Keratinocyte (primary cell): ENCODE results near the gene FANCC. TPM values are rescaled to one million over a fixed set of nuclear protein-coding genes. Genes with fewer than 3 reads are reported as not detected.
A peak's percentile ranks its signal among the peaks of the same experiment; 100 is the strongest.

Experiments used
- DNase-seq: peaks from one replicate; pipeline ENCODE4 v3.0.0-alpha.2; 2011; ENCODE audit warnings: low read depth, missing footprints, low spot score
- FAIRE-seq: peaks from 2 replicates; lab custom pipeline; 2011; peaks lifted over from hg19 to GRCh38; lab: Jason Lieb, UNC
- H2AFZ ChIP-seq: 2 replicates; pipeline ENCODE4 v1.6.0; 2012; ENCODE audit warnings: low read length, control low read depth, inconsistent platforms; ENCODE audit not compliant: control insufficient read depth
- H3K27ac ChIP-seq: 2 replicates; pipeline ENCODE4 v1.5.1; 2011; ENCODE audit warnings: low read length; ENCODE audit not compliant: control insufficient read depth, insufficient read depth
- H3K27me3 ChIP-seq: 3 replicates; pipeline ENCODE4 v1.6.0; 2011; ENCODE audit warnings: low read length; ENCODE audit not compliant: control insufficient read depth, insufficient read depth; ENCODE audit errors: extremely low read depth
- H3K36me3 ChIP-seq, 2 experiments: 2 replicates in 1 of 2; 3 replicates in 1 of 2; pipeline ENCODE4 v1.5.1; 2011; ENCODE audit warnings: low read length in 2 of 2, mild to moderate bottlenecking in 1 of 2; ENCODE audit not compliant: control insufficient read depth in 2 of 2, insufficient read depth in 2 of 2; ENCODE audit errors: extremely low read depth in 1 of 2
- H3K4me1 ChIP-seq: 3 replicates; pipeline ENCODE4 v1.5.1; 2011; ENCODE audit warnings: low read length; ENCODE audit not compliant: control insufficient read depth, insufficient read depth; ENCODE audit errors: extremely low read depth
- H3K4me2 ChIP-seq: 3 replicates; pipeline ENCODE4 v1.6.0; 2011; ENCODE audit warnings: low read depth, low read length; ENCODE audit not compliant: control insufficient read depth, insufficient read depth; ENCODE audit errors: extremely low read depth
- H3K4me3 ChIP-seq, 3 experiments: fragments of 200-600 bp in 1 of 3; sonication (generic) in 1 of 3; 2 replicates in 2 of 3; 3 replicates in 1 of 3; pipeline ENCODE4 v1.5.1; 2011 to 2016; ENCODE audit warnings: low read length in 3 of 3, mild to moderate bottlenecking in 3 of 3, control low read depth in 2 of 3, inconsistent platforms in 1 of 3, low read depth in 1 of 3, mixed read lengths in 1 of 3, mixed run types in 1 of 3, moderate library complexity in 1 of 3; ENCODE audit not compliant: control insufficient read depth in 2 of 3, insufficient read depth in 2 of 3; ENCODE audit errors: extremely low read depth in 1 of 3
- H3K79me2 ChIP-seq: 2 replicates; pipeline ENCODE4 v1.6.0; 2012; ENCODE audit warnings: low read length; ENCODE audit not compliant: control insufficient read depth, insufficient read depth
- H3K9ac ChIP-seq: 3 replicates; pipeline ENCODE4 v1.6.0; 2011; ENCODE audit warnings: low read length; ENCODE audit not compliant: control insufficient read depth, insufficient read depth; ENCODE audit errors: extremely low read depth
- H3K9me1 ChIP-seq: 3 replicates; pipeline ENCODE4 v1.6.0; 2011; ENCODE audit warnings: low read length; ENCODE audit not compliant: control insufficient read depth, insufficient read depth; ENCODE audit errors: extremely low read depth
- H3K9me3 ChIP-seq: 2 replicates; pipeline ENCODE4 v1.5.1; 2012; ENCODE audit warnings: low read depth, low read length; ENCODE audit not compliant: control insufficient read depth
- H4K20me1 ChIP-seq: 3 replicates; pipeline ENCODE4 v1.6.0; 2011; ENCODE audit warnings: low read length; ENCODE audit not compliant: control insufficient read depth, insufficient read depth; ENCODE audit errors: extremely low read depth
- EZH2 ChIP-seq: IDR thresholded peaks from one replicate; pipeline ENCODE4 v1.6.1; 2012; ENCODE audit warnings: inconsistent platforms, mild to moderate bottlenecking, low read length, moderate library complexity
- dilution Hi-C: fragments of 300-500 bp; cut with MboI; formaldehyde crosslinking; loops from one replicate; pipeline ENCODE4 v1.7.0; 2020; ENCODE audit warnings: low sequenced_read_pairs; ENCODE audit not compliant: extremely low pct_ligation_motif_present
- polyA plus RNA-seq, 5 experiments: library from polyadenylated mRNA; depleted of rRNA in 3 of 5; stranded (reverse) in 3 of 5; stranded (forward) in 1 of 5; unstranded in 1 of 5; fragments of >200 nt; gene quantifications; 1 replicate in 1 of 5; 2 replicates in 3 of 5; 3 replicates in 1 of 5; pipeline versions ENCODE4 v1.2.1 to v1.2.3, GENCODE V29; 2011 to 2012; ENCODE audit warnings: missing spikeins in 2 of 5, low read depth in 1 of 5, low replicate concordance in 1 of 5
- small RNA-seq, 3 experiments: library from RNA; depleted of rRNA; stranded (forward); fragments of <200 nt; gene quantifications; one replicate each; pipeline ENCODE3, GENCODE V24; 2012; ENCODE audit warnings: low read depth in 3 of 3, low replicate concordance in 1 of 3; ENCODE audit not compliant: insufficient read length in 3 of 3
- TF ChIP-seq, protein P1 (sequence below), 3 experiments: IDR thresholded peaks in 1 of 3; conservative IDR thresholded peaks in 1 of 3; optimal IDR thresholded peaks in 1 of 3; 2 replicates in 2 of 3; 3 replicates in 1 of 3; pipeline versions ENCODE3 to v1.5.1; 2011; ENCODE audit warnings: low read length in 3 of 3, mild to moderate bottlenecking in 3 of 3, moderate library complexity in 2 of 3, control low read depth in 1 of 3, inconsistent platforms in 1 of 3; ENCODE audit not compliant: insufficient read depth in 2 of 3; ENCODE audit errors: extremely low read depth in 1 of 3

Gene FANCC
- polyA plus RNA-seq, 1 donor (not counting 4 experiments of a cell fraction or from before 2014, with no cell fraction given): 8.3 TPM

DNA sequence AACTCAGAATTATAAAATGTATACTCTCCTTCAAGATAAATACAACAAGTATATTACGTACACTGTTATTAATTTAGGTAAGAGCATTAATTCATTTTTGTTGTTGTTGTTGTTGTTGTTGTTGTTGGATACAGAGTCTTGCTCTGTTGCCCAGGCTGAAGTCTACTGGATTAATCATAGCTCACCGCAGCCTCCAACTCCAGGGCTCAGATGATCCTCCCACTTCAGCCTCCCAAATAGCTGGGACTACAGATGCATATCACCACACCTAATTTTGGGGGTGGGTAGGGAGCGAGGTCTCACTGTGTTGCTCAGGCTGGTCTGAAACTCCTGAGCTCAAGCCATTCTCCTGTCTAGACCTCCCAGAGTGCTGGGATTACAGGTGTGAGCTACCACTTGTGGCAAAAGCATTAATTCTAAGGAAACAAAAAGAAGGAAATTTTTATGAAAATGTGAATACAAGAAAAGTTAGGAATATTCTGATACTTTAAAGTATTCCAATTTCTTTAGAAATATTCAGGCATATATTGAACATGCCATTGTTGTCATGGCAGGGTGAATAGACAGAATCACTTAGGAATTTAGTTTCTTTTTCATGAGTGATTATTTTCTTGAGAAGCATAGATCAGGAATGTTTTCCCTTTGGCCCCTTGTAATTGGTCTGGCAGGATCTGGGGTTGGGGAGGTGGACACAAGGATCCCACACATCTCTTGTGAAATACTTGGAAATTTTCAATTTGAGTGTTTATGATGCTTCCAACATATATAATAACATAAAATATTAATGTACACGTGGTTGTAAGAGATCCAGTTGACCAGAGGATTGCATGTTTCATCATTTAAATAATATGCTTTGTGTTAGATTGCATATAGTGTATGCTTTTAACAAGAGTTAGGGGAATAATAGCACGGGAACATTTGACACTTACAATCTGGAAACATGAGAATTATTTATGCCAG is 263.6 kb downstream of the FANCC start:
- FAIRE-seq (no peak), DNase-seq (no peak)
- peaks cover 42% of the 10 kb centered on the region for H3K4me1 ChIP-seq
- no peaks in the 10 kb centered on the region for H3K9me1 ChIP-seq
- no peak for TF ChIP-seq EZH2
- TF ChIP-seq, protein P1, sequence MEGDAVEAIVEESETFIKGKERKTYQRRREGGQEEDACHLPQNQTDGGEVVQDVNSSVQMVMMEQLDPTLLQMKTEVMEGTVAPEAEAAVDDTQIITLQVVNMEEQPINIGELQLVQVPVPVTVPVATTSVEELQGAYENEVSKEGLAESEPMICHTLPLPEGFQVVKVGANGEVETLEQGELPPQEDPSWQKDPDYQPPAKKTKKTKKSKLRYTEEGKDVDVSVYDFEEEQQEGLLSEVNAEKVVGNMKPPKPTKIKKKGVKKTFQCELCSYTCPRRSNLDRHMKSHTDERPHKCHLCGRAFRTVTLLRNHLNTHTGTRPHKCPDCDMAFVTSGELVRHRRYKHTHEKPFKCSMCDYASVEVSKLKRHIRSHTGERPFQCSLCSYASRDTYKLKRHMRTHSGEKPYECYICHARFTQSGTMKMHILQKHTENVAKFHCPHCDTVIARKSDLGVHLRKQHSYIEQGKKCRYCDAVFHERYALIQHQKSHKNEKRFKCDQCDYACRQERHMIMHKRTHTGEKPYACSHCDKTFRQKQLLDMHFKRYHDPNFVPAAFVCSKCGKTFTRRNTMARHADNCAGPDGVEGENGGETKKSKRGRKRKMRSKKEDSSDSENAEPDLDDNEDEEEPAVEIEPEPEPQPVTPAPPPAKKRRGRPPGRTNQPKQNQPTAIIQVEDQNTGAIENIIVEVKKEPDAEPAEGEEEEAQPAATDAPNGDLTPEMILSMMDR (optimal IDR thresholded peaks at IDR 0.05 in 1 of 3, IDR thresholded peaks at IDR 0.05 in 1 of 3, conservative IDR thresholded peaks at IDR 0.05 in 1 of 3; ENCODE audit: extremely low read depth in 1 of 3, insufficient read depth in 2 of 3, low read length in 3 of 3): no peak
- peak overlapping the region; percentile 25 for H3K27ac ChIP-seq
- peak overlapping the region in 1 of 3 experiments; percentile 3 for H3K4me3 ChIP-seq
- H3K79me2 ChIP-seq: peaks cover 95% of the 10 kb centered on the region
- peak overlapping the region; percentile 88 for H3K4me2 ChIP-seq
- dilution Hi-C loops: no loop called here
- H2AFZ ChIP-seq: no peak overlapping the region
- H3K9ac ChIP-seq: no peak overlapping the region
- H3K27me3 ChIP-seq: no peaks in the 10 kb centered on the region
- H3K9me3 ChIP-seq: no peaks in the 10 kb centered on the region
- H4K20me1 ChIP-seq: no peaks in the 10 kb centered on the region
- H3K36me3 ChIP-seq: peaks cover 0 to 6% of the 10 kb centered on the region in 2 experiments

DNA sequence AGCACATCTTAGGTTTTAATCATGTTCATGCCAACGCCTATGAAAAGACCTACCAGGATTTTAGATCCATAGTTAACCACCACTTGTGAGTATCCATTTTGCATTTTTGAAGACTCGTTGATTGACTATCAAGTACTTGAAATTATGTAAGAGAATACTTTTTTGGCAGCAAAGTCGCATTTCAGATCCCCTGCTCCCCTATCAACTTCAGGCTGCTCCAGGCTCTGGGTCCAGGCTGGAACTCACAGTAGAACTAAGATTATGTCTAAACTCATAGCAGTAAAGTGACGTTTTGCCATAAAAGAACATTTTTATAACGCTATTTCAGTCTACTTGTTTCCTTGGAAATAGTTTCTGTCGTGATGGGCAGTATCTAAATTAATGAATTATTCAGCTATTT is 267.7 kb downstream of the FANCC start:
- Histone ChIP-seq H3K4me2 (peak overlapping the region; percentile 95), H3K9me3 (no peaks in the 10 kb centered on the region), H3K9me1 (no peaks in the 10 kb centered on the region), H3K9ac (peak overlapping the region; percentile 90), H4K20me1 (no peaks in the 10 kb centered on the region), H3K4me3 (peak overlapping the region; percentile 53 to 88 (median 82)), H3K27me3 (no peaks in the 10 kb centered on the region), H2AFZ (no peak overlapping the region), H3K27ac (peak overlapping the region; percentile 86), H3K36me3 (peaks cover 2% of the 10 kb centered on the region in 2 experiments), H3K4me1 (peaks cover 46% of the 10 kb centered on the region), H3K79me2 (peaks cover 80% of the 10 kb centered on the region)
- dilution Hi-C loops: no loop called here
- TF ChIP-seq EZH2: no peak
- TF ChIP-seq, protein P1 (optimal IDR thresholded peaks at IDR 0.05 in 1 of 3, IDR thresholded peaks at IDR 0.05 in 1 of 3, conservative IDR thresholded peaks at IDR 0.05 in 1 of 3; ENCODE audit: extremely low read depth in 1 of 3, insufficient read depth in 2 of 3, low read length in 3 of 3): no peak
- FAIRE-seq (no peak), DNase-seq (no peak)

Small RNA genes within 50 kb of the gene (small RNA-seq; reads per million reads assigned to genes)
- gene MIR23B (1,023 to 25,624 (median 12,340) reads per million in 3 experiments), gene MIR27B (500 to 92,780 (median 28,179) reads per million in 3 experiments), gene MIR3074 (0 reads per million in 3 experiments), gene MIR6081 (0 reads per million in 3 experiments), gene RNA5SP288 (0 to 2.3 (median 1.3) reads per million in 3 experiments)

Other genes starting within 250 kb of the FANCC start
- gene PTCH1, start 199.3 kb upstream of the FANCC start, polyA plus RNA-seq: 0.82 to 1.7 TPM (median 1.5 TPM) in 3 replicates